Measurements from ENCODE around the gene FAM168B.

- no peak for TF ChIP-seq EZH2 (IDR thresholded peaks at IDR 0.05; ENCODE audit: low read depth)
- no peak for TF ChIP-seq CTCF (conservative IDR thresholded peaks at IDR 0.05)
Observed at GRCh38 chr2:131094463-131095281, 1.4 kb upstream of the FAM168B start.
